PC-9 (cell line): ENCODE measurements around the gene ITGA2B. TPM values are rescaled to one million over a fixed set of nuclear protein-coding genes. Genes with fewer than 3 reads are reported as not detected.

ENCODE experiments used
- BruUV-seq: library from RNA; stranded (reverse); fragments of 400-500 nt; replicated peaks from 2 replicates; lab custom pipeline; 2021; lab: Mats Ljungman, UMichigan
- CTCF ChIA-PET: fragments of 300-600 bp; sonication (Branson Sonifier 250); formaldehyde crosslinking; loops from one replicate; lab custom pipeline; 2022; ENCODE audit warnings: antibody characterized with exemption; lab: Charles Lee
- POLR2A ChIA-PET: fragments of 300-600 bp; sonication (Branson Sonifier 250); formaldehyde crosslinking; loops from one replicate; lab custom pipeline; 2022; ENCODE audit warnings: antibody characterized with exemption; ENCODE audit not compliant: unreplicated experiment; lab: Charles Lee
- DNase-seq, 2 experiments: peaks; one replicate each; pipeline versions ENCODE4 v3.0.0 to v3.0.0-alpha.2; 2015 to 2022; ENCODE audit warnings: mixed read lengths in 1 of 2
- H2AFZ ChIP-seq: fragments of 200-600 bp; sonication (generic); 2 replicates; pipeline ENCODE4 v1.8.1; 2017; ENCODE audit warnings: antibody characterized with exemption
- H3F3A ChIP-seq: fragments of 200-600 bp; sonication (generic); 2 replicates; pipeline ENCODE4 v1.8.1; 2017; ENCODE audit warnings: antibody characterized with exemption, mild to moderate bottlenecking, low read depth; ENCODE audit not compliant: insufficient read depth
- H3K27ac ChIP-seq: fragments of 200-600 bp; sonication (generic); 2 replicates; pipeline ENCODE4 v1.6.1; 2016; ENCODE audit warnings: mixed run types
- H3K27me3 ChIP-seq: fragments of 200-600 bp; sonication (generic); 2 replicates; pipeline ENCODE4 v1.6.1; 2016; ENCODE audit warnings: low read depth, mixed run types; ENCODE audit not compliant: insufficient read depth
- H3K36me3 ChIP-seq: fragments of 200-600 bp; sonication (generic); 2 replicates; pipeline ENCODE4 v1.6.1; 2016; ENCODE audit warnings: low read depth, mixed run types
- H3K4me1 ChIP-seq: fragments of 200-600 bp; sonication (generic); replicated peaks from 2 replicates; pipeline ENCODE4 v1.6.1; 2016; ENCODE audit warnings: mixed run types; ENCODE audit not compliant: insufficient read depth
- H3K4me2 ChIP-seq: fragments of 200-600 bp; sonication (generic); 2 replicates; pipeline ENCODE4 v1.6.1; 2017; ENCODE audit warnings: mixed run types
- H3K4me3 ChIP-seq: fragments of 200-600 bp; sonication (generic); 2 replicates; pipeline ENCODE4 v1.6.1; 2016; ENCODE audit warnings: mixed run types
- H3K79me2 ChIP-seq: fragments of 200-600 bp; sonication (generic); 2 replicates; pipeline ENCODE4 v1.6.1; 2017; ENCODE audit warnings: low read depth, mixed run types
- H3K9me2 ChIP-seq: fragments of 200-600 bp; sonication (generic); 2 replicates; pipeline ENCODE4 v1.8.1; 2017; ENCODE audit warnings: mild to moderate bottlenecking; ENCODE audit not compliant: insufficient read depth
- H3K9me3 ChIP-seq: fragments of 200-600 bp; sonication (generic); 2 replicates; pipeline ENCODE4 v1.8.1; 2016; ENCODE audit warnings: low read depth; ENCODE audit not compliant: insufficient read depth
- H4K20me1 ChIP-seq: fragments of 200-600 bp; sonication (generic); 2 replicates; pipeline ENCODE4 v1.8.1; 2017; ENCODE audit not compliant: insufficient read depth
- EZH2 ChIP-seq: fragments of 200-600 bp; sonication (generic); IDR thresholded peaks from 2 replicates; pipeline ENCODE4 v1.8.0; 2017; ENCODE audit warnings: antibody characterized with exemption, low read depth
- intact Hi-C: fragments of 100-400 bp; cut with micrococcal nuclease; formaldehyde crosslinking; loops from one replicate; pipeline ENCODE4 v1.10.0; 2022; ENCODE audit not compliant: unreplicated experiment
- total RNA-seq: library from RNA; stranded (reverse); gene quantifications from 2 replicates; pipeline ENCODE4 v1.2.3, GENCODE V29; 2021
- TF ChIP-seq, protein P1 (sequence below): fragments of 200-600 bp; sonication (generic); conservative IDR thresholded peaks from 2 replicates; pipeline ENCODE4 v1.6.1; 2017; ENCODE audit warnings: mixed run types, antibody characterized with exemption, mild to moderate bottlenecking, moderate library complexity

ITGA2B gene
- total RNA-seq, 1 experiment from 2014 or later: 5.7 TPM

DNA sequence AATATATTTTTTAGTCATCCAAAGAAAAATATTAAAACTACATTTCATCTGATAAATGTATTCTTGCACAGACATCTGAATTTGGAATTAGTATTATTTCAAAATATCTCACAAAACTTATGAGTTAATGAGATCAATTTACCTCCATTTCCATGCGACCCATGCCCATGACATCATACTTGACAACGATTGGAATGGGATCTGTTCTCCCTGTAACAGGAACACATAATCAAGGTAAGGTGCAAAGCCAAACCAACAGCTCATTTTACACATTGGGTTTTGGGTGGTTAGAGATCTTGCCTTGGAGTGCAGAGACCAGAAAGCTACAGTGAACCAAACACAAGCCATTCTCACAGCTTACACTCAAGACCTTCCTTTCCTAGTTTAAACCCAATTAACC lies 46.9 kb upstream of the ITGA2B start:
- Histone ChIP-seq H3K4me2 (no peak overlapping the region), H3K9me2 (no peaks in the 10 kb centered on the region), H4K20me1 (no peaks in the 10 kb centered on the region), H3K4me3 (no peak overlapping the region), H3K27me3 (no peaks in the 10 kb centered on the region), H3K79me2 (peaks cover 13% of the 10 kb centered on the region), H3F3A (peaks cover 7% of the 10 kb centered on the region), H2AFZ (no peak overlapping the region), H3K27ac (no peak overlapping the region), H3K36me3 (peaks cover 18% of the 10 kb centered on the region; the same call in 1 of the 2 replicates), H3K9me3 (no peaks in the 10 kb centered on the region), H3K4me1 (no peaks in the 10 kb centered on the region)
- no peak for DNase-seq
- TF ChIP-seq, protein P1, sequence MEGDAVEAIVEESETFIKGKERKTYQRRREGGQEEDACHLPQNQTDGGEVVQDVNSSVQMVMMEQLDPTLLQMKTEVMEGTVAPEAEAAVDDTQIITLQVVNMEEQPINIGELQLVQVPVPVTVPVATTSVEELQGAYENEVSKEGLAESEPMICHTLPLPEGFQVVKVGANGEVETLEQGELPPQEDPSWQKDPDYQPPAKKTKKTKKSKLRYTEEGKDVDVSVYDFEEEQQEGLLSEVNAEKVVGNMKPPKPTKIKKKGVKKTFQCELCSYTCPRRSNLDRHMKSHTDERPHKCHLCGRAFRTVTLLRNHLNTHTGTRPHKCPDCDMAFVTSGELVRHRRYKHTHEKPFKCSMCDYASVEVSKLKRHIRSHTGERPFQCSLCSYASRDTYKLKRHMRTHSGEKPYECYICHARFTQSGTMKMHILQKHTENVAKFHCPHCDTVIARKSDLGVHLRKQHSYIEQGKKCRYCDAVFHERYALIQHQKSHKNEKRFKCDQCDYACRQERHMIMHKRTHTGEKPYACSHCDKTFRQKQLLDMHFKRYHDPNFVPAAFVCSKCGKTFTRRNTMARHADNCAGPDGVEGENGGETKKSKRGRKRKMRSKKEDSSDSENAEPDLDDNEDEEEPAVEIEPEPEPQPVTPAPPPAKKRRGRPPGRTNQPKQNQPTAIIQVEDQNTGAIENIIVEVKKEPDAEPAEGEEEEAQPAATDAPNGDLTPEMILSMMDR: no peak
- TF ChIP-seq EZH2: no peak
- intact Hi-C loops: no loop called here
- ChIA-PET CTCF (no interaction called here), POLR2A (interaction anchor here (0.6 kb wide), 1 partner anchor 447 kb away, joined by 5 read pairs; no protein-coding TSS in a partner anchor)
- BruUV-seq: no TSS peak

DNA sequence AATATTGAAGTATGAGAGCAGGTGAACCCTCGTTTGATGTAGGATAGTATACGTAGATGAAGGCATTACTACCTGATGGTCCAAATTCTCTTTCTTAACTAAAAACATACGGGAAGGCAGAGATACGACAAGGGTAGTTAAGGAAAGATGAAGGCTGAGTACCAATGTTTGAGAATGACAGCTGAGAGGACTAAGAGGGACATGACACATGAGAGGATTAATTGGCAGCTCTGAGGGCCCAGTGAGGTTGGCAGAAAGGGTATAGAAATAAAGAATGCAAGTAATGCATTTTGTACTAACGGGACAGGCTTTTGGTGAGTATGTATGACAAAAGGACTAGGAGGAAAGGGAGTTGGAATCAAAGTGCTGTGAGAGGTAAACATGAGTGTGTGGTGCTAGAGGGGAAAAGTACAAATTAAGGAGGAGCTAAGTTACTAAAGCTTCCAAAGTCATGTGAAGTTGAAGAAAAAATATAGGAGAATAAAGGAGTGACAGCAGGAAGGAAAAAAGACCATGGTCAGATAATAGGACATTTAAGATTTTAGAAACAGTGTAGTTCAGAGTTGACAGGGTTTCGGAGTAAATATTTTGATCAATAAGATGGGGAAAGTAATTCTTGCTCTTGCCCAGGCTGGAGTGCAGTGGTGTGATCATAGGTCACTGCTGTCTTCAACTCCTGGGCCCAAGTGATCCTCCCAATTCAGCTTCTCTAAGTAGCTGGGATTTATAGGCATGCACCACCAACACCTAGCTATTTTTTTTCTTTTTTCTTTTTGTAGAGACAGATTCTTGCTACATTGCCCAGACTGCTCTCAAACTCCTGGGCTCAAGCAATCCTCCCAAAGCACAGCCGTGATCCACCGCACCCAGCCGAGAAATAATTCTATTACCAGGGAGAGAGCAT lies 43.1 kb upstream of the ITGA2B start:
- CTCF ChIA-PET: no interaction called here
- POLR2A ChIA-PET: interaction anchor here (0.7 kb wide), 1 partner anchor 1360 kb away, joined by 3 read pairs; no protein-coding TSS in a partner anchor
- no peaks in the 10 kb centered on the region for H3K9me2 ChIP-seq
- no peak for DNase-seq
- intact Hi-C loops: no loop called here
- no peaks in the 10 kb centered on the region for H3K4me1 ChIP-seq
- peaks cover 10% of the 10 kb centered on the region; the same call in 1 of the 2 replicates for H4K20me1 ChIP-seq
- no peak overlapping the region for H3K4me3 ChIP-seq
- peaks cover 7% of the 10 kb centered on the region; the same call in 1 of the 2 replicates for H3F3A ChIP-seq
- no peak overlapping the region for H3K27ac ChIP-seq
- H2AFZ ChIP-seq: no peak overlapping the region
- no peak overlapping the region for H3K4me2 ChIP-seq
- BruUV-seq: no TSS peak
- no peak for TF ChIP-seq EZH2
- TF ChIP-seq, protein P1: no peak
- no peaks in the 10 kb centered on the region for H3K27me3 ChIP-seq
- H3K79me2 ChIP-seq: no peaks in the 10 kb centered on the region
- H3K9me3 ChIP-seq: no peaks in the 10 kb centered on the region
- H3K36me3 ChIP-seq: peaks cover 25% of the 10 kb centered on the region; the same call in 1 of the 2 replicates

DNA sequence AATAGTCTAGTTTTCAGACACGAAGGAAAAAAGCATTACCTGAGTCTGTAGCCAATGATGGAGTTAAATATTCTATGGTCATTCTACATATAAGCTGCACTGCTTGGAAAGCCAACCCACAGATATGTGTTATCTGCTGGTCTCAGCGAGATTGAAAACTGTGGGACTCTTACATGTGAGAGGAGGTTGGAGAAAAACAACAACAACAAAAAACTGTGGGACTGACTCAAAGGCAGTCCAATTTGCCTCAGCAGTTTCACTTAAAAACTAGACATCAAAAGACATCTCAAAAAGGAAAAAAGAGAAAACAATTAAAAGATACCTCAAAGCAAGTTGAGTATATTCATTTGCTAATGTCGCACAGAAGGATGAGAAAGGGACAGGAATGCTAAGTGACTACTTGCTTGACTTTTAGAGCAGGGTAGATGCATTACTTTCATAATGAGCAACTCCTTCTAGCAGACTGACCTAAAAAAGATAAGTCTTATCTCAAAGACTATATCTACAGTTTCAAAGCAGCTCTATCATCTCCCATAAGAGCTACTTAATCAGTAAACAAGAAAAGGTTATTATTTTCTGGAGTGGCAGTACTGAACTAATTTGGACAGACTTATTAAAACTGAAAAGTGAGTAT lies 35.5 kb upstream of the ITGA2B start:
- Histone ChIP-seq H3F3A (no peaks in the 10 kb centered on the region), H3K9me2 (no peaks in the 10 kb centered on the region), H3K4me1 (no peaks in the 10 kb centered on the region), H3K4me2 (no peak overlapping the region), H3K27ac (no peak overlapping the region), H3K79me2 (no peaks in the 10 kb centered on the region), H3K4me3 (no peak overlapping the region), H4K20me1 (peaks cover 10% of the 10 kb centered on the region; the same call in 1 of the 2 replicates), H3K9me3 (no peaks in the 10 kb centered on the region), H3K27me3 (no peaks in the 10 kb centered on the region), H3K36me3 (peaks cover 15% of the 10 kb centered on the region; the same call in 1 of the 2 replicates), H2AFZ (no peak overlapping the region)
- ChIA-PET POLR2A (interaction anchor here (0.6 to 0.8 kb wide), 2 partner anchors 59 to 1427 kb away, joined by 3 to 5 read pairs; no protein-coding TSS in a partner anchor), CTCF (no interaction called here)
- DNase-seq: no peak
- BruUV-seq: no TSS peak
- intact Hi-C loops: no loop called here
- TF ChIP-seq EZH2: no peak
- TF ChIP-seq, protein P1: no peak
